ENCODE results near the gene SLC22A23.

Gene SLC22A23

GRCh38 chr6:3442431-3443220, 14.2 kb downstream of the SLC22A23 start:
- no peak for DNase-seq

- no peak for DNase-seq
These were observed 15.9 kb downstream of the SLC22A23 start for GRCh38 chr6:3440911-3441310.

GRCh38 chr6:3439961-3440360, 16.9 kb downstream of the SLC22A23 start:
- DNase-seq = no peak

- DNase-seq = no peak
These were observed 18.4 kb downstream of the SLC22A23 start for GRCh38 chr6:3438190-3439167.

- no peak for DNase-seq
These were observed 23.8 kb downstream of the SLC22A23 start for GRCh38 chr6:3433005-3433404.

- DNase-seq = no peak
These were observed 24.4 kb downstream of the SLC22A23 start for GRCh38 chr6:3432416-3432815.

GRCh38 chr6:3431994-3432393, 24.9 kb downstream of the SLC22A23 start:
- no peak for DNase-seq

- DNase-seq = no peak
These were observed 27.6 kb downstream of the SLC22A23 start for GRCh38 chr6:3429211-3429610.

GRCh38 chr6:3428700-3429099, 28.1 kb downstream of the SLC22A23 start:
- DNase-seq = no peak

GRCh38 chr6:3428247-3428646, 28.6 kb downstream of the SLC22A23 start:
- no peak for DNase-seq

- no peak for DNase-seq
These were observed 29.2 kb downstream of the SLC22A23 start for GRCh38 chr6:3427687-3428085.

GRCh38 chr6:3426927-3427686, 29.7 kb downstream of the SLC22A23 start:
- no peak for DNase-seq

- no peak for DNase-seq
These were observed 30.5 kb downstream of the SLC22A23 start for GRCh38 chr6:3426091-3426926.

GRCh38 chr6:3425574-3425973, 31.3 kb downstream of the SLC22A23 start:
- no peak for DNase-seq

GRCh38 chr6:3424185-3424927, 32.5 kb downstream of the SLC22A23 start:
- DNase-seq = no peak

GRCh38 chr6:3423439-3424184, 33.2 kb downstream of the SLC22A23 start:
- DNase-seq = no peak

- no peak for DNase-seq
These were observed 34.3 kb downstream of the SLC22A23 start for GRCh38 chr6:3422435-3423070.

- DNase-seq = no peak
These were observed 34.9 kb downstream of the SLC22A23 start for GRCh38 chr6:3421791-3422434.

GRCh38 chr6:3421143-3421542, 35.7 kb downstream of the SLC22A23 start:
- DNase-seq = no peak

All from CD4-positive, alpha-beta T cell treated with Interleukin-4 for 4 hours (primary cell).